ENCODE data around the gene GNAI3. TPM values are rescaled to one million over a fixed set of nuclear protein-coding genes. Genes with fewer than 3 reads are reported as not detected.
A peak's percentile ranks its signal among the peaks of the same experiment; 100 is the strongest.

The GNAI3 gene
- total RNA-seq, 2 experiments from 2014 or later = 7.5 to 8.3 TPM

- peaks cover 21% of the 10 kb centered on the region for H3K4me1 Mint-ChIP-seq
- peak; percentile 80 for ATAC-seq
- CTCF ChIA-PET = interaction anchor here (0.6 to 46.0 kb wide), 7 partner anchors 10 to 520 kb away, joined by 3 to 1550 read pairs (median 4); partner anchors contain the start of genes AMIGO1, ATXN7L2, CYB561D1 and GPR61
- H3K36me3 Mint-ChIP-seq = no peaks in the 10 kb centered on the region
- peak within 1 kb of the TSS; percentile 72 for H3K4me3 Mint-ChIP-seq
- no peaks in the 10 kb centered on the region for H3K9me3 Mint-ChIP-seq (ENCODE audit: low read depth)
- H3K27me3 Mint-ChIP-seq = peaks cover 36% of the 10 kb centered on the region
- H3K27ac Mint-ChIP-seq = no peak within 1 kb of the TSS
- DNase-seq = peak; percentile 55
These were observed 39.0 kb upstream of the GNAI3 start, which contains the start of gene AMIGO1 for GRCh38 chr1:109509176-109510134. AMIGO1 (minus strand) TSS chr1:109509727; CDS start chr1:109508912, 815 bp downstream.

GRCh38 chr1:109513110-109513710 lies 35.2 kb upstream of the GNAI3 start:
- Mint-ChIP-seq H3K27me3 (peaks cover 32% of the 10 kb centered on the region), H3K9me3 (ENCODE audit: low read depth) (no peaks in the 10 kb centered on the region), H3K4me3 (no peak overlapping the region), H3K27ac (no peak overlapping the region), H3K36me3 (no peaks in the 10 kb centered on the region), H3K4me1 (peaks cover 16% of the 10 kb centered on the region)
- DNase-seq (no peak), ATAC-seq (no peak)
- CTCF ChIA-PET = interaction anchor here (1.2 to 46.0 kb wide), 3 partner anchors 6 to 127 kb away, joined by 3 to 1550 read pairs (median 1550); partner anchors contain the start of genes AMIGO1, ATXN7L2, CYB561D1 and GPR61

GRCh38 chr1:109514846-109515245 lies 33.6 kb upstream of the GNAI3 start:
- Mint-ChIP-seq H3K4me3 (no peak overlapping the region), H3K4me1 (peaks cover 5% of the 10 kb centered on the region), H3K9me3 (ENCODE audit: low read depth) (no peaks in the 10 kb centered on the region), H3K27ac (no peak overlapping the region), H3K36me3 (no peaks in the 10 kb centered on the region), H3K27me3 (peaks cover 21% of the 10 kb centered on the region)
- ATAC-seq (no peak), DNase-seq (no peak)
- CTCF ChIA-PET = interaction anchor here (0.5 to 46.0 kb wide), 3 partner anchors 5 to 493 kb away, joined by 3 to 1550 read pairs (median 1550); partner anchors contain the start of genes AMIGO1, ATXN7L2, CYB561D1 and GPR61

- CTCF ChIA-PET = interaction anchor here (43.7 to 46.0 kb wide), 2 partner anchors 3 to 18 kb away, joined by 1550 read pairs; partner anchors contain the start of genes AMIGO1, ATXN7L2, CYB561D1 and GPR61
- no peaks in the 10 kb centered on the region for H3K36me3 Mint-ChIP-seq
- no peak for DNase-seq
- no peak overlapping the region for H3K27ac Mint-ChIP-seq
- no peak for ATAC-seq
- peaks cover 11% of the 10 kb centered on the region for H3K27me3 Mint-ChIP-seq
- no peaks in the 10 kb centered on the region for H3K9me3 Mint-ChIP-seq (ENCODE audit: low read depth)
- no peak overlapping the region for H3K4me3 Mint-ChIP-seq
- no peaks in the 10 kb centered on the region for H3K4me1 Mint-ChIP-seq
These were observed 31.5 kb upstream of the GNAI3 start for GRCh38 chr1:109516872-109517271.

GRCh38 chr1:109517337-109517736 lies 31.1 kb upstream of the GNAI3 start:
- Mint-ChIP-seq H3K27ac (no peak overlapping the region), H3K27me3 (peaks cover 13% of the 10 kb centered on the region), H3K4me1 (no peaks in the 10 kb centered on the region), H3K4me3 (no peak overlapping the region), H3K9me3 (ENCODE audit: low read depth) (no peaks in the 10 kb centered on the region), H3K36me3 (no peaks in the 10 kb centered on the region)
- DNase-seq (no peak), ATAC-seq (no peak)
- CTCF ChIA-PET = interaction anchor here (43.7 to 46.0 kb wide), 2 partner anchors 2 to 18 kb away, joined by 1550 read pairs; partner anchors contain the start of genes AMIGO1, ATXN7L2, CYB561D1 and GPR61

- H3K36me3 Mint-ChIP-seq = no peaks in the 10 kb centered on the region
- DNase-seq (no peak), ATAC-seq (no peak)
- H3K4me3 Mint-ChIP-seq = no peak overlapping the region
- no peaks in the 10 kb centered on the region for H3K9me3 Mint-ChIP-seq (ENCODE audit: low read depth)
- H3K27ac Mint-ChIP-seq = no peak overlapping the region
- CTCF ChIA-PET = interaction anchor here (1.0 to 46.0 kb wide), 4 partner anchors 2 to 119 kb away, joined by 3 to 1550 read pairs (median 786); partner anchors contain the start of genes AMIGO1, ATXN7L2, CYB561D1 and GPR61
- peaks cover 13% of the 10 kb centered on the region for H3K27me3 Mint-ChIP-seq
- H3K4me1 Mint-ChIP-seq = no peaks in the 10 kb centered on the region
These were observed 27.1 kb upstream of the GNAI3 start for GRCh38 chr1:109521002-109521951.

- ATAC-seq (no peak), DNase-seq (no peak)
- H3K4me1 Mint-ChIP-seq = no peaks in the 10 kb centered on the region
- no peak overlapping the region for H3K4me3 Mint-ChIP-seq
- H3K9me3 Mint-ChIP-seq (ENCODE audit: low read depth) = no peaks in the 10 kb centered on the region
- CTCF ChIA-PET = interaction anchor here (1.0 to 46.0 kb wide), 3 partner anchors 10 to 118 kb away, joined by 3 to 1550 read pairs (median 22); partner anchors contain the start of genes AMIGO1, ATXN7L2 and CYB561D1
- no peak overlapping the region for H3K27ac Mint-ChIP-seq
- peaks cover 13% of the 10 kb centered on the region for H3K27me3 Mint-ChIP-seq
- H3K36me3 Mint-ChIP-seq = no peaks in the 10 kb centered on the region
These were observed 26.4 kb upstream of the GNAI3 start for GRCh38 chr1:109522026-109522425.

- Mint-ChIP-seq H3K27ac (no peak overlapping the region), H3K4me3 (no peak overlapping the region), H3K4me1 (no peaks in the 10 kb centered on the region), H3K36me3 (no peaks in the 10 kb centered on the region), H3K9me3 (ENCODE audit: low read depth) (no peaks in the 10 kb centered on the region), H3K27me3 (peaks cover 13% of the 10 kb centered on the region)
- ATAC-seq (no peak), DNase-seq (no peak)
- CTCF ChIA-PET = interaction anchor here (0.8 to 46.0 kb wide), 3 partner anchors 8 to 116 kb away, joined by 3 to 1550 read pairs (median 22); partner anchors contain the start of genes AMIGO1, ATXN7L2 and CYB561D1
These were observed 24.7 kb upstream of the GNAI3 start for GRCh38 chr1:109523706-109524105.

- Mint-ChIP-seq H3K36me3 (no peaks in the 10 kb centered on the region), H3K4me1 (peaks cover 15% of the 10 kb centered on the region), H3K27ac (no peak overlapping the region), H3K4me3 (no peak overlapping the region), H3K9me3 (ENCODE audit: low read depth) (no peaks in the 10 kb centered on the region), H3K27me3 (peaks cover 5% of the 10 kb centered on the region)
- CTCF ChIA-PET = interaction anchor here (46.0 kb wide), 1 partner anchor 28 kb away, joined by 1550 read pairs; the partner anchor contains the start of genes AMIGO1, ATXN7L2 and CYB561D1
- ATAC-seq (no peak), DNase-seq (no peak)
These were observed 21.2 kb upstream of the GNAI3 start for GRCh38 chr1:109527098-109527811.

- H3K4me1 Mint-ChIP-seq = peaks cover 21% of the 10 kb centered on the region
- no peak for ATAC-seq
- H3K4me3 Mint-ChIP-seq = no peak overlapping the region
These were observed 20.3 kb upstream of the GNAI3 start for GRCh38 chr1:109527846-109528695.

GRCh38 chr1:109528712-109529111 lies 19.7 kb upstream of the GNAI3 start:
- Mint-ChIP-seq H3K36me3 (no peaks in the 10 kb centered on the region), H3K27me3 (no peaks in the 10 kb centered on the region), H3K27ac (no peak overlapping the region), H3K4me1 (peaks cover 23% of the 10 kb centered on the region), H3K9me3 (ENCODE audit: low read depth) (no peaks in the 10 kb centered on the region), H3K4me3 (no peak overlapping the region)
- DNase-seq (no peak), ATAC-seq (no peak)
- CTCF ChIA-PET = interaction anchor here (0.7 to 46.0 kb wide), 7 partner anchors 10 to 465 kb away, joined by 3 to 1550 read pairs (median 10); partner anchors contain the start of genes AMIGO1, ATXN7L2, CYB561D1 and SORT1

More at GRCh38 chr1:109527846-109528695, 20.3 kb upstream of the GNAI3 start:
- Mint-ChIP-seq H3K27ac (no peak overlapping the region), H3K9me3 (ENCODE audit: low read depth) (no peaks in the 10 kb centered on the region), H3K27me3 (no peaks in the 10 kb centered on the region), H3K36me3 (no peaks in the 10 kb centered on the region)
- CTCF ChIA-PET = interaction anchor here (1.4 to 46.0 kb wide), 5 partner anchors 29 to 278 kb away, joined by 3 to 1550 read pairs (median 62); partner anchors contain the start of genes AMIGO1, ATXN7L2, CYB561D1 and SORT1
- DNase-seq = no peak

All from activated CD8-positive, alpha-beta memory T cell treated with anti-CD3 and anti-CD28 coated beads, Interleukin-2, amount 10 ng/mL, durations not matched to agents 7 days and 5 days (primary cell).